Measurements from ENCODE around the gene FRMPD1. TPM values are rescaled to one million over a fixed set of nuclear protein-coding genes. Genes with fewer than 3 reads are reported as not detected.

Gene FRMPD1
- total RNA-seq, 1 donor, result not detected

- H3K4me1 ChIP-seq (ENCODE audit: insufficient read depth, low read length), result no peaks in the 10 kb centered on the region
- H3K4me3 ChIP-seq (ENCODE audit: low read length), result no peak overlapping the region
- H3K9me3 ChIP-seq (ENCODE audit: low read depth, low read length), result no peaks in the 10 kb centered on the region
- H3K27me3 ChIP-seq (ENCODE audit: insufficient read depth, low read length), result peaks cover 5% of the 10 kb centered on the region
These were observed 29.1 kb downstream of the FRMPD1 start for GRCh38 chr9:37679649-37680402.

GRCh38 chr9:37682951-37683350 is 32.2 kb downstream of the FRMPD1 start:
- H3K9me3 ChIP-seq (ENCODE audit: low read depth, low read length), result no peaks in the 10 kb centered on the region
- peaks cover 9% of the 10 kb centered on the region for H3K27me3 ChIP-seq (ENCODE audit: insufficient read depth, low read length)
- H3K4me3 ChIP-seq (ENCODE audit: low read length), result no peak overlapping the region
- H3K4me1 ChIP-seq (ENCODE audit: insufficient read depth, low read length), result no peaks in the 10 kb centered on the region

GRCh38 chr9:37683531-37684371 is 33.0 kb downstream of the FRMPD1 start:
- Histone ChIP-seq H3K4me3 (ENCODE audit: low read length) (no peak overlapping the region), H3K27me3 (ENCODE audit: insufficient read depth, low read length) (peaks cover 9% of the 10 kb centered on the region), H3K4me1 (ENCODE audit: insufficient read depth, low read length) (no peaks in the 10 kb centered on the region), H3K9me3 (ENCODE audit: low read depth, low read length) (no peaks in the 10 kb centered on the region)

- Histone ChIP-seq H3K4me1 (ENCODE audit: insufficient read depth, low read length) (no peaks in the 10 kb centered on the region), H3K9me3 (ENCODE audit: low read depth, low read length) (no peaks in the 10 kb centered on the region), H3K4me3 (ENCODE audit: low read length) (no peak overlapping the region), H3K27me3 (ENCODE audit: insufficient read depth, low read length) (peaks cover 15% of the 10 kb centered on the region)
These were observed 42.0 kb downstream of the FRMPD1 start for GRCh38 chr9:37692622-37693221.

GRCh38 chr9:37693260-37693659 is 42.5 kb downstream of the FRMPD1 start:
- H3K27me3 ChIP-seq (ENCODE audit: insufficient read depth, low read length), result peaks cover 15% of the 10 kb centered on the region

GRCh38 chr9:37694355-37694754 is 43.6 kb downstream of the FRMPD1 start:
- Histone ChIP-seq H3K4me1 (ENCODE audit: insufficient read depth, low read length) (no peaks in the 10 kb centered on the region), H3K4me3 (ENCODE audit: low read length) (no peak overlapping the region), H3K27me3 (ENCODE audit: insufficient read depth, low read length) (peaks cover 15% of the 10 kb centered on the region), H3K9me3 (ENCODE audit: low read depth, low read length) (no peaks in the 10 kb centered on the region)

More at GRCh38 chr9:37693260-37693659, 42.5 kb downstream of the FRMPD1 start:
- H3K4me1 ChIP-seq (ENCODE audit: insufficient read depth, low read length), result no peaks in the 10 kb centered on the region
- no peak overlapping the region for H3K4me3 ChIP-seq (ENCODE audit: low read length)
- H3K9me3 ChIP-seq (ENCODE audit: low read depth, low read length), result no peaks in the 10 kb centered on the region

- no peaks in the 10 kb centered on the region for H3K4me1 ChIP-seq (ENCODE audit: insufficient read depth, low read length)
- peaks cover 8% of the 10 kb centered on the region for H3K27me3 ChIP-seq (ENCODE audit: insufficient read depth, low read length)
- no peaks in the 10 kb centered on the region for H3K9me3 ChIP-seq (ENCODE audit: low read depth, low read length)
- no peak overlapping the region for H3K4me3 ChIP-seq (ENCODE audit: low read length)
These were observed 45.8 kb downstream of the FRMPD1 start for GRCh38 chr9:37696528-37696927.

- Histone ChIP-seq H3K9me3 (ENCODE audit: low read depth, low read length) (no peaks in the 10 kb centered on the region), H3K27me3 (ENCODE audit: insufficient read depth, low read length) (peaks cover 2% of the 10 kb centered on the region)
These were observed 49.4 kb downstream of the FRMPD1 start for GRCh38 chr9:37700131-37700530.

GRCh38 chr9:37700900-37701299 is 50.1 kb downstream of the FRMPD1 start:
- peaks cover 2% of the 10 kb centered on the region for H3K27me3 ChIP-seq (ENCODE audit: insufficient read depth, low read length)
- no peaks in the 10 kb centered on the region for H3K4me1 ChIP-seq (ENCODE audit: insufficient read depth, low read length)
- H3K4me3 ChIP-seq (ENCODE audit: low read length), result no peak overlapping the region
- no peaks in the 10 kb centered on the region for H3K9me3 ChIP-seq (ENCODE audit: low read depth, low read length)

More at GRCh38 chr9:37700131-37700530, 49.4 kb downstream of the FRMPD1 start:
- no peak overlapping the region for H3K4me3 ChIP-seq (ENCODE audit: low read length)
- H3K4me1 ChIP-seq (ENCODE audit: insufficient read depth, low read length), result no peaks in the 10 kb centered on the region

GRCh38 chr9:37705787-37706186 is 55.0 kb downstream of the FRMPD1 start:
- no peak overlapping the region for H3K4me3 ChIP-seq (ENCODE audit: low read length)
- no peaks in the 10 kb centered on the region for H3K4me1 ChIP-seq (ENCODE audit: insufficient read depth, low read length)
- H3K9me3 ChIP-seq (ENCODE audit: low read depth, low read length), result no peaks in the 10 kb centered on the region
- H3K27me3 ChIP-seq (ENCODE audit: insufficient read depth, low read length), result peaks cover 2% of the 10 kb centered on the region

- H3K4me3 ChIP-seq (ENCODE audit: low read length), result no peak overlapping the region
- H3K27me3 ChIP-seq (ENCODE audit: insufficient read depth, low read length), result peaks cover 2% of the 10 kb centered on the region
- no peaks in the 10 kb centered on the region for H3K4me1 ChIP-seq (ENCODE audit: insufficient read depth, low read length)
- no peaks in the 10 kb centered on the region for H3K9me3 ChIP-seq (ENCODE audit: low read depth, low read length)
These were observed 55.5 kb downstream of the FRMPD1 start for GRCh38 chr9:37706290-37706689.

- H3K27me3 ChIP-seq (ENCODE audit: insufficient read depth, low read length), result no peaks in the 10 kb centered on the region
- no peaks in the 10 kb centered on the region for H3K9me3 ChIP-seq (ENCODE audit: low read depth, low read length)
- H3K4me3 ChIP-seq (ENCODE audit: low read length), result no peak overlapping the region
- no peaks in the 10 kb centered on the region for H3K4me1 ChIP-seq (ENCODE audit: insufficient read depth, low read length)
These were observed 57.0 kb downstream of the FRMPD1 start for GRCh38 chr9:37707748-37708147.

- Histone ChIP-seq H3K9me3 (ENCODE audit: low read depth, low read length) (no peaks in the 10 kb centered on the region), H3K4me1 (ENCODE audit: insufficient read depth, low read length) (no peaks in the 10 kb centered on the region), H3K4me3 (ENCODE audit: low read length) (no peak overlapping the region), H3K27me3 (ENCODE audit: insufficient read depth, low read length) (no peaks in the 10 kb centered on the region)
These were observed 59.3 kb downstream of the FRMPD1 start for GRCh38 chr9:37710046-37710445.

GRCh38 chr9:37715260-37715659 is 64.5 kb downstream of the FRMPD1 start:
- no peak overlapping the region for H3K4me3 ChIP-seq (ENCODE audit: low read length)
- H3K27me3 ChIP-seq (ENCODE audit: insufficient read depth, low read length), result no peaks in the 10 kb centered on the region
- no peaks in the 10 kb centered on the region for H3K4me1 ChIP-seq (ENCODE audit: insufficient read depth, low read length)
- no peaks in the 10 kb centered on the region for H3K9me3 ChIP-seq (ENCODE audit: low read depth, low read length)

- Histone ChIP-seq H3K9me3 (ENCODE audit: low read depth, low read length) (no peaks in the 10 kb centered on the region), H3K27me3 (ENCODE audit: insufficient read depth, low read length) (no peaks in the 10 kb centered on the region), H3K4me3 (ENCODE audit: low read length) (no peak overlapping the region), H3K4me1 (ENCODE audit: insufficient read depth, low read length) (no peaks in the 10 kb centered on the region)
These were observed 65.3 kb downstream of the FRMPD1 start for GRCh38 chr9:37715991-37716505.

Measured in mononuclear cell (primary cell).